SU-DHL-6 (cell line): ENCODE results near the gene CADPS.

ENCODE experiments used
- H2AFZ ChIP-seq: fragments of 200-600 bp; sonication (generic); 2 replicates; pipeline ENCODE4 v1.6.1; 2014; ENCODE audit warnings: low read depth, mild to moderate bottlenecking, moderate library complexity, mixed read lengths, antibody characterized with exemption, low read length; ENCODE audit not compliant: severe bottlenecking
- H3F3A ChIP-seq: fragments of 200-600 bp; shearing (Covaris generic); 2 replicates; pipeline ENCODE4 v1.6.0; 2016; ENCODE audit warnings: antibody characterized with exemption, mild to moderate bottlenecking; ENCODE audit not compliant: insufficient read depth
- H3K27ac ChIP-seq: fragments of 200-600 bp; sonication (generic); 2 replicates; pipeline ENCODE4 v1.5.1; 2016; ENCODE audit warnings: low read depth, mild to moderate bottlenecking, low read length, moderate library complexity, mixed read lengths
- H3K27me3 ChIP-seq: fragments of 200-600 bp; sonication (generic), shearing (Covaris generic); 2 replicates; pipeline ENCODE4 v1.6.0; 2014; ENCODE audit warnings: mild to moderate bottlenecking, low read length
- H3K36me3 ChIP-seq: fragments of 200-600 bp; sonication (generic); 2 replicates; pipeline ENCODE4 v1.6.1; 2014; ENCODE audit warnings: mild to moderate bottlenecking, low read length, mixed read lengths
- H3K4me2 ChIP-seq: fragments of 300-600, 200-600 bp; shearing (Covaris generic), sonication (generic); 2 replicates; pipeline ENCODE4 v1.6.0; 2014; ENCODE audit warnings: low read length, low read depth, mild to moderate bottlenecking; ENCODE audit not compliant: poor library complexity, severe bottlenecking
- H3K4me3 ChIP-seq: fragments of 200-600 bp; sonication (generic); 2 replicates; pipeline ENCODE4 v1.5.1; 2014; ENCODE audit warnings: antibody characterized with exemption, low read length, mild to moderate bottlenecking, mixed read lengths; ENCODE audit not compliant: insufficient read depth, poor library complexity, severe bottlenecking
- H3K79me2 ChIP-seq: fragments of 200-600 bp; sonication (generic); 2 replicates; pipeline ENCODE4 v1.6.1; 2014; ENCODE audit warnings: mild to moderate bottlenecking, low read length, moderate library complexity; ENCODE audit not compliant: insufficient read depth
- H3K9ac ChIP-seq: fragments of 200-600 bp; sonication (generic); 2 replicates; pipeline ENCODE4 v1.7.0; 2014; ENCODE audit warnings: mild to moderate bottlenecking, low read length
- H3K9me2 ChIP-seq: fragments of 200-600 bp; sonication (generic); replicated peaks from 2 replicates; pipeline ENCODE4 v1.6.1; 2014; ENCODE audit warnings: low read length; ENCODE audit not compliant: insufficient read depth
- H3K9me3 ChIP-seq: fragments of 200-600 bp; sonication (generic); 2 replicates; pipeline ENCODE4 v1.6.1; 2014; ENCODE audit warnings: low read length, mixed read lengths; ENCODE audit not compliant: insufficient read depth
- H4K20me1 ChIP-seq: fragments of 200-600 bp; sonication (generic); 2 replicates; pipeline ENCODE4 v1.6.1; 2014; ENCODE audit warnings: low read depth, mild to moderate bottlenecking, antibody characterized with exemption, low read length, moderate library complexity, mixed read lengths
- CTCF ChIP-seq: fragments of 200-600 bp; sonication (generic); IDR thresholded peaks from one replicate; pipeline ENCODE4 v1.5.1; 2017; ENCODE audit warnings: antibody characterized with exemption, mild to moderate bottlenecking, low read length, moderate library complexity; ENCODE audit not compliant: insufficient read depth, poor library complexity, severe bottlenecking
- EZH2phosphoT487 ChIP-seq: fragments of 200-600 bp; sonication (generic), shearing (Covaris generic); conservative IDR thresholded peaks from 2 replicates; pipeline ENCODE4 v1.6.1; 2018; ENCODE audit warnings: mild to moderate bottlenecking, antibody characterized with exemption, low read length, moderate library complexity, mixed read lengths

CADPS gene

GRCh38 chr3:62546266-62546665, 328.9 kb downstream of the CADPS start:
- H3K9ac ChIP-seq, result no peak overlapping the region
- H3F3A ChIP-seq, result no peaks in the 10 kb centered on the region
- no peaks in the 10 kb centered on the region for H3K9me3 ChIP-seq
- no peaks in the 10 kb centered on the region for H3K36me3 ChIP-seq
- TF ChIP-seq EZH2phosphoT487 (no peak), CTCF (no peak)
- H3K9me2 ChIP-seq, result no peaks in the 10 kb centered on the region
- H3K4me3 ChIP-seq, result no peak overlapping the region
- no peaks in the 10 kb centered on the region for H3K79me2 ChIP-seq
- H4K20me1 ChIP-seq, result no peaks in the 10 kb centered on the region
- H3K4me2 ChIP-seq, result no peak overlapping the region
- H3K27ac ChIP-seq, result no peak overlapping the region
- no peaks in the 10 kb centered on the region for H3K27me3 ChIP-seq
- no peak overlapping the region for H2AFZ ChIP-seq

- no peaks in the 10 kb centered on the region for H3K9me3 ChIP-seq
- no peaks in the 10 kb centered on the region for H3K36me3 ChIP-seq
- no peaks in the 10 kb centered on the region for H4K20me1 ChIP-seq
- no peak overlapping the region for H2AFZ ChIP-seq
- no peak overlapping the region for H3K27ac ChIP-seq
- H3F3A ChIP-seq, result no peaks in the 10 kb centered on the region
- no peaks in the 10 kb centered on the region for H3K9me2 ChIP-seq
- no peaks in the 10 kb centered on the region for H3K79me2 ChIP-seq
- no peaks in the 10 kb centered on the region for H3K27me3 ChIP-seq
- no peak overlapping the region for H3K9ac ChIP-seq
- H3K4me3 ChIP-seq, result no peak overlapping the region
- no peak overlapping the region for H3K4me2 ChIP-seq
- no peak for TF ChIP-seq EZH2phosphoT487
- no peak for TF ChIP-seq CTCF
Measured at GRCh38 chr3:62542185-62542584, 333.0 kb downstream of the CADPS start.

GRCh38 chr3:62539762-62540161, 335.5 kb downstream of the CADPS start:
- Histone ChIP-seq H3K9me3 (no peaks in the 10 kb centered on the region), H3F3A (no peaks in the 10 kb centered on the region), H3K4me2 (no peak overlapping the region), H4K20me1 (no peaks in the 10 kb centered on the region), H3K79me2 (no peaks in the 10 kb centered on the region), H3K9ac (no peak overlapping the region), H2AFZ (no peak overlapping the region), H3K9me2 (no peaks in the 10 kb centered on the region), H3K36me3 (no peaks in the 10 kb centered on the region), H3K27me3 (no peaks in the 10 kb centered on the region), H3K4me3 (no peak overlapping the region), H3K27ac (no peak overlapping the region)
- no peak for TF ChIP-seq CTCF
